ENCODE measurements around the gene ZNF530.

ZNF530 gene

GRCh38 chr19:57599761-57600383 is at the start of gene ZNF530:
ZNF530 (plus strand) TSS chr19:57599885; CDS start chr19:57604346, 4,461 bp downstream.
- DNase-seq (ENCODE audit: low read depth) = peak; percentile 87

GRCh38 chr19:57552432-57552831 is 47.3 kb upstream of the ZNF530 start:
- DNase-seq (ENCODE audit: low read depth) = no peak

GRCh38 chr19:57557659-57558058 is 42.0 kb upstream of the ZNF530 start:
- no peak for DNase-seq (ENCODE audit: low read depth)

- no peak for DNase-seq (ENCODE audit: low read depth)
Observed at GRCh38 chr19:57558525-57558924, 41.2 kb upstream of the ZNF530 start.

GRCh38 chr19:57559008-57559403 is 40.7 kb upstream of the ZNF530 start:
- no peak for DNase-seq (ENCODE audit: low read depth)

- peak; percentile 69 for DNase-seq (ENCODE audit: low read depth)
Observed at GRCh38 chr19:57559404-57560025, 40.2 kb upstream of the ZNF530 start, which contains the start of gene ZNF550. ZNF550 (minus strand) TSS chr19:57559863; CDS start chr19:57559682, 181 bp downstream.

- peak; percentile 83 for DNase-seq (ENCODE audit: low read depth)
Observed at GRCh38 chr19:57560049-57560491, 39.6 kb upstream of the ZNF530 start.

- no peak for DNase-seq (ENCODE audit: low read depth)
Observed at GRCh38 chr19:57563547-57563946, 36.1 kb upstream of the ZNF530 start.

GRCh38 chr19:57566396-57567265 is 33.1 kb upstream of the ZNF530 start:
- no peak for DNase-seq (ENCODE audit: low read depth)

- DNase-seq (ENCODE audit: low read depth) = no peak
Observed at GRCh38 chr19:57570707-57571106, 29.0 kb upstream of the ZNF530 start.

- no peak for DNase-seq (ENCODE audit: low read depth)
Observed at GRCh38 chr19:57572415-57572947, 27.2 kb upstream of the ZNF530 start.

GRCh38 chr19:57576661-57577060 is 23.0 kb upstream of the ZNF530 start:
- no peak for DNase-seq (ENCODE audit: low read depth)

GRCh38 chr19:57578487-57579205 is 21.0 kb upstream of the ZNF530 start, which contains the start of gene ZNF416:
ZNF416 (minus strand) TSS chr19:57578911; CDS start chr19:57578704, 207 bp downstream.
- DNase-seq (ENCODE audit: low read depth) = peak; percentile 97

GRCh38 chr19:57583104-57583520 is 16.6 kb upstream of the ZNF530 start:
- no peak for DNase-seq (ENCODE audit: low read depth)

GRCh38 chr19:57583521-57584416 is 15.9 kb upstream of the ZNF530 start, which contains the start of gene ZIK1:
ZIK1 (plus strand) TSS chr19:57584145; CDS start chr19:57584357, 212 bp downstream.
- DNase-seq (ENCODE audit: low read depth) = peak; percentile 84

GRCh38 chr19:57587529-57587928 is 12.2 kb upstream of the ZNF530 start:
- peak; percentile 58 for DNase-seq (ENCODE audit: low read depth)

- DNase-seq (ENCODE audit: low read depth) = no peak
Observed at GRCh38 chr19:57599377-57599760, 316 bp upstream of the ZNF530 start.

- DNase-seq (ENCODE audit: low read depth) = no peak
Observed at GRCh38 chr19:57606931-57607330, 7.2 kb downstream of the ZNF530 start.

GRCh38 chr19:57611113-57611512 is 11.4 kb downstream of the ZNF530 start:
- no peak for DNase-seq (ENCODE audit: low read depth)

- DNase-seq (ENCODE audit: low read depth) = peak; percentile 69
Observed at GRCh38 chr19:57613941-57614743, 14.5 kb downstream of the ZNF530 start, which contains the start of gene ZNF134. ZNF134 (plus strand) TSS chr19:57614242; CDS start chr19:57619469, 5,227 bp downstream.
